ENCODE data around the gene AGTPBP1.

GRCh38 chr9:85501882-85502281 lies 239.9 kb downstream of the AGTPBP1 start:
- no peak for TF ChIP-seq CTCF (IDR thresholded peaks at IDR 0.05)
- no peak for TF ChIP-seq EZH2 (IDR thresholded peaks at IDR 0.05)

Measured in neural progenitor cell (in vitro differentiated cells).